GM18520 (cell line): ENCODE data around the gene PSMD6.

ENCODE experiments used
- ATAC-seq: cut with Tn5 transposase; IDR thresholded peaks from one replicate; pipeline ENCODE4 v1.9.1; 2021; ENCODE audit not compliant: unreplicated experiment

PSMD6 gene

GRCh38 chr3:64011685-64012084 is 11.6 kb downstream of the PSMD6 start:
- no peak for ATAC-seq

DNA sequence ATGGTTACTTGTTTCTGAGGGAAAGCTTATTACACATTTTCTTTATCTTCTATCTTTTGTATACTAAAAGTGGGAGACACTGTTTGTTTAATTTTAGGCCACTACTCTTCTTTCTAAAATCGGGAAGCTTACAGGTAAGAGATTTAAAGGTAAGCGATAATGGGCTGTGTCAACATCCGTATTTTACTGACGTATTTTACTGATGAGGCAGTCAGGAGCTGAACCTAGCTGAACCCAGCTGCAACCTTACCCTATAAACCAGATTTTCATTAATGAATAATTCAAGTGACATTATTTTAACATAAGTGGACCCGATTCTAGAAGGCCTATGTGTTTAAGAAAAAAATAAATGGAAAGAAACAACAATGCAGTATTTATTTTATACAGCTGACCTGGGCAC is 13.1 kb downstream of the PSMD6 start:
- ATAC-seq: no peak

DNA sequence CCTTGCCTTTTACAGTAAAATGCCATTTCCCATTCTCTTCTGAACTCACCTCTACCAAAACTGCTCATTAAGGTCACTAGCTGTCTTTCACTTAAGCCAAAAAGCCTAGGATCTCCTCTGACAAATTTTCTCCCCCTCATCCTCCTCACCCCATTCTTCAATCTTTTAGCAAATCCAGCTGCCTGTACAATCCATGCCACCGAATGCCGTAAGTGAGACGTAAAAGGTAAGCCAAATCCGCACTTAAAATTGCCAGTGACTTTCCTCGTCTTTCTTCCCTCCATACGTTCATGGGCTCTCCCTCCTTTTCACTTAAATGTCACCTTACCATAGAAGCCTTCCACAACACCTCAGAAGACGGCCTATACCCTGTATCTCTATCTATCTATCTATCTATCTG is 13.8 kb downstream of the PSMD6 start:
- ATAC-seq: no peak

- ATAC-seq: no peak
Measured at GRCh38 chr3:64008487-64009351, 14.6 kb downstream of the PSMD6 start.

GRCh38 chr3:64008017-64008416 is 15.3 kb downstream of the PSMD6 start:
- ATAC-seq: no peak

- no peak for ATAC-seq
Measured at GRCh38 chr3:64003589-64003988, 19.7 kb downstream of the PSMD6 start.

- ATAC-seq: no peak
Measured at GRCh38 chr3:64002233-64002632, 21.1 kb downstream of the PSMD6 start.

- no peak for ATAC-seq
Measured at GRCh38 chr3:64000453-64001055, 22.7 kb downstream of the PSMD6 start.

- ATAC-seq: no peak
Measured at GRCh38 chr3:63998852-63999754, 24.2 kb downstream of the PSMD6 start.

DNA sequence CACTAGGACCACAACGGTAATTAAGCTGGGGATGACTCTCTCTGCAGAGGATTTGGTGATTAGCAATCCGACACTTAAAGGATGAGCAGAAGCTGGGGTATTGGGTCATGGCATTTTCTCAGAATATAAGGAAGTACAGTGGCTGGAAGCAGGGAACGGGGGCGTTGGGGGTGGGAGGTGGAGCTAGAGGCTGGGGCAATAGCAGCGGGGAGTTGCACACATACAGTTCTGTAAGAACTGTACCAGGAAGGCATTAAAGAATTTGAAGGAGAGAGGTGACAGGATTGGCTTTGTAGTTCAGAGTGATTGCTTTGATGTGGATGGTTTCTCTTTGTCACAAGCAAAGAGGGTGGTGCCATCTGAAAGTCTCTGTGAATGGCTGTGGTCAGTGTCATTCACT is 28.2 kb downstream of the PSMD6 start:
- no peak for ATAC-seq

DNA sequence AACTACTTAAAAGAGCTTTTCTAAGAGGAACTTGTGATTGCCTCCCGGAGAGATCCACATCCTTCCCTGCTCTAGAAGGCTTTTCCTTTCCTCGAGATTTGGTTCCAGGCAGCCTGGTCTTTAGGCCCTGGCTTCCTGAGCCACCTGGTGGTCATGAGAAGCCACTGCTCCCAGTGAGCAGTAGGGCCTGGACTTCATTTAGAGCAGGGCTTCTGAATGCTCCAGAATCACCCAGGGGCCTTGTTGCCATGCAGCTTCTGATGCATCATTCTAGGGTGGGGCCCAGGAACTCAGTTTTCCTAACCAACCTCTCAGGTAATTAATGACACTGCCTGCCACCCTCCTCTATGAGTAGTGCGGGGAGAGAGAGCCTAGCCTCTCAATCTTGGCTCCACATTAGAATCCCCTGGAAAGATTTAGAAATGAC is 29.6 kb downstream of the PSMD6 start:
- ATAC-seq: peak; percentile 73

DNA sequence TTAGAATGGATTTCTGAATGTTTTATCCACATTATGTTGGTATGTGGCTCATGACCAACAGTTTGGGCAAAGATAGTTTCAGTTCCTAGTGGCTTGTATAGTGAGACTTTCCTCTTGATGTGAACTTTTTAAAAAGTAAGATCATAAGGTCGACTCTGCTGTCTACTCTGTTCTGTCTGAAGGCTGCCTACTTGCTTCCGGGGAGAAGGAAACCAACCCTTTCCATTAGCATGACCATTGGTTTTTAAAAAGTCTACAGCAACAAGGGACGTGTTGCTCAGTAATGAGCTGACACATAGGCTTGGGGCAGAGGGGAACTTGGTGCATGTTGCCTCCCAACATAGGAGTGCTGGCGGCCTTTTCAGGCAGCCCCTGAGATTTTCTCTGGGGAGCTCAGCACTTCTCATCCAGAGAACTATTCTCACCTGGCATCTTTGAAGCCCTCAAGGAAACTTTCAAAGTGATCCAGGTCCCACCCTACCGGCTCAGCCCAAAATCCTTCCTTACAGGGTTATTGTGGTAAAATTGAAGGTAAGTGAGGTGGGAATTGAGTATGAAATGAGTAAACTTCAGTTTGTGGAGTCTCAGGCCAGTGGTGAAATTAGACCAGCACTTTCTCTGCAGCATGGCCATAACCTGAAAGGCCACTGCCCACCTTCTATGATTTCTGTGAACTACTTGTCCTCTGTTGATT is 30.6 kb downstream of the PSMD6 start:
- no peak for ATAC-seq

- no peak for ATAC-seq
Measured at GRCh38 chr3:63991666-63992065, 31.6 kb downstream of the PSMD6 start.

DNA sequence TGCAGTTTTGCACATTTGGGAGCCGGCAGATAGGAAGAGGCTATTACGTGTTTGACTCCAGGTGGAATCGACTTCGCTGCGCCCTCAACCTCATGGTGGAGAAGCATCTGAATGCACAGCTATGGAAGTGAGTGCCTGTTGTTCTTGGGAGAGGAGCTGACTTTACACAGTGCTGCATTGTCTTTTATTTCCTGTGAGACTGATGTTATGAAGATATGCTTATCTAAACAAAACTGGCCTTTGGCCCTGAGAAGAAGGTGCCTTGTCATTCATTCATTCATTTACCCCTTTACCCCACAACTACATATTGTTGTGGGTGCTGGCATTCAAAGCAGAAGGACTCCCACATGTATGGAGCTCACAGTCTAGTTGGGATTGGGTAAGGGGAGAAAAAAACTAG is 32.6 kb downstream of the PSMD6 start:
- ATAC-seq: no peak

- no peak for ATAC-seq
Measured at GRCh38 chr3:63990204-63990603, 33.1 kb downstream of the PSMD6 start.

GRCh38 chr3:63988943-63989342 is 34.4 kb downstream of the PSMD6 start:
- no peak for ATAC-seq

- no peak for ATAC-seq
Measured at GRCh38 chr3:63986831-63987230, 36.5 kb downstream of the PSMD6 start.

GRCh38 chr3:63986146-63986545 is 37.1 kb downstream of the PSMD6 start:
- ATAC-seq: no peak

- no peak for ATAC-seq
Measured at GRCh38 chr3:63984391-63984790, 38.9 kb downstream of the PSMD6 start.

GRCh38 chr3:63981980-63982379 is 41.3 kb downstream of the PSMD6 start:
- ATAC-seq: no peak
